Osteoblast (primary cell): ENCODE data around the gene BRCA2. TPM values are rescaled to one million over a fixed set of nuclear protein-coding genes. Genes with fewer than 3 reads are reported as not detected.

Source experiments
- DNase-seq: peaks from one replicate; pipeline ENCODE4 v3.0.0; 2011; ENCODE audit warnings: low spot score, mixed read lengths; ENCODE audit not compliant: insufficient read length; ENCODE audit errors: missing footprints
- H2AFZ ChIP-seq: 2 replicates; pipeline ENCODE4 v1.6.0; 2011; ENCODE audit warnings: mild to moderate bottlenecking, low read length
- H3K27ac ChIP-seq: 2 replicates; pipeline ENCODE4 v1.5.1; 2011; ENCODE audit warnings: mild to moderate bottlenecking, low read depth, low read length, moderate library complexity
- H3K27me3 ChIP-seq: 2 replicates; pipeline ENCODE4 v1.6.0; 2012; ENCODE audit warnings: mild to moderate bottlenecking, control low read depth, inconsistent platforms, low read length, moderate library complexity; ENCODE audit not compliant: insufficient read depth
- H3K36me3 ChIP-seq: 2 replicates; pipeline ENCODE4 v1.5.1; 2011; ENCODE audit warnings: mild to moderate bottlenecking, low read length, control low read depth, moderate library complexity; ENCODE audit not compliant: insufficient read depth
- H3K4me1 ChIP-seq: 2 replicates; pipeline ENCODE4 v1.5.1; 2011; ENCODE audit warnings: mild to moderate bottlenecking, low read length, control low read depth, moderate library complexity; ENCODE audit not compliant: insufficient read depth
- H3K4me2 ChIP-seq: 2 replicates; pipeline ENCODE4 v1.6.0; 2011; ENCODE audit warnings: mild to moderate bottlenecking, low read length; ENCODE audit not compliant: insufficient read depth
- H3K4me3 ChIP-seq: fragments of 200-600 bp; sonication (generic); 3 replicates; pipeline ENCODE4 v1.5.1; 2012; ENCODE audit warnings: mild to moderate bottlenecking, low read length, inconsistent platforms; ENCODE audit not compliant: insufficient read depth
- H3K79me2 ChIP-seq: 2 replicates; pipeline ENCODE4 v1.6.0; 2012; ENCODE audit warnings: mild to moderate bottlenecking, low read length, control low read depth, inconsistent platforms; ENCODE audit not compliant: insufficient read depth
- H3K9me3 ChIP-seq: 2 replicates; pipeline ENCODE4 v1.5.1; 2011; ENCODE audit warnings: low read depth, low read length, control low read depth
- H4K20me1 ChIP-seq: 2 replicates; pipeline ENCODE4 v1.6.0; 2012; ENCODE audit warnings: mild to moderate bottlenecking, low read length, control low read depth; ENCODE audit not compliant: insufficient read depth
- total RNA-seq: library from RNA; depleted of rRNA; stranded (reverse); fragments of >200 nt; gene quantifications from 2 replicates; pipeline ENCODE4 v1.2.3, GENCODE V29; 2012
- TF ChIP-seq, protein P1 (sequence below): IDR thresholded peaks from 2 replicates; pipeline ENCODE4 v1.5.1; 2011; ENCODE audit warnings: mild to moderate bottlenecking, low read depth, low read length, moderate library complexity; ENCODE audit errors: extremely low read depth

BRCA2 gene
- total RNA-seq, 1 donor = 4.7 TPM

DNA sequence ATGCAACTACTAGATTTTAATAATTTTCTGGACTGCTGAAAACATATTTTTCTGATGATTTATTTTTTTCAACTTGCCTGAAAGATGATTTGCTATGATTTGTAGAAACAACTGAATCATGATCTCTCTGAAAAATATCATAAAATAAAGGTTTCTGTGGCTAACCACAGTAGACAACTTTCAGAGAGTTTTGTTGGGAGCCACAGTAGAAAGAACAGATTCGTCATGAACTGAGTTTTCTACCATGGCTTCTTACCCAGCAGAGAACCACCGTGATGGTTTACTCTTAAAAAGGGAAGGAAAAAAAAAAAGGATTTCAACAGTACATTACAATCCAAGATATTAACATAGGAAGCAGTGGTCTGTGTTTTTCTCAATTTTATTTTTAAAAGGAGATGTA lies 18.1 kb upstream of the BRCA2 start:
- H3K79me2 ChIP-seq = no peaks in the 10 kb centered on the region
- no peak overlapping the region for H3K4me2 ChIP-seq
- peaks cover 25% of the 10 kb centered on the region for H3K27me3 ChIP-seq
- no peaks in the 10 kb centered on the region for H3K36me3 ChIP-seq
- no peaks in the 10 kb centered on the region for H4K20me1 ChIP-seq
- no peaks in the 10 kb centered on the region for H3K4me1 ChIP-seq
- DNase-seq = no peak
- no peak overlapping the region for H3K4me3 ChIP-seq
- no peak overlapping the region for H3K27ac ChIP-seq
- no peaks in the 10 kb centered on the region for H3K9me3 ChIP-seq
- no peak overlapping the region for H2AFZ ChIP-seq
- TF ChIP-seq, protein P1, sequence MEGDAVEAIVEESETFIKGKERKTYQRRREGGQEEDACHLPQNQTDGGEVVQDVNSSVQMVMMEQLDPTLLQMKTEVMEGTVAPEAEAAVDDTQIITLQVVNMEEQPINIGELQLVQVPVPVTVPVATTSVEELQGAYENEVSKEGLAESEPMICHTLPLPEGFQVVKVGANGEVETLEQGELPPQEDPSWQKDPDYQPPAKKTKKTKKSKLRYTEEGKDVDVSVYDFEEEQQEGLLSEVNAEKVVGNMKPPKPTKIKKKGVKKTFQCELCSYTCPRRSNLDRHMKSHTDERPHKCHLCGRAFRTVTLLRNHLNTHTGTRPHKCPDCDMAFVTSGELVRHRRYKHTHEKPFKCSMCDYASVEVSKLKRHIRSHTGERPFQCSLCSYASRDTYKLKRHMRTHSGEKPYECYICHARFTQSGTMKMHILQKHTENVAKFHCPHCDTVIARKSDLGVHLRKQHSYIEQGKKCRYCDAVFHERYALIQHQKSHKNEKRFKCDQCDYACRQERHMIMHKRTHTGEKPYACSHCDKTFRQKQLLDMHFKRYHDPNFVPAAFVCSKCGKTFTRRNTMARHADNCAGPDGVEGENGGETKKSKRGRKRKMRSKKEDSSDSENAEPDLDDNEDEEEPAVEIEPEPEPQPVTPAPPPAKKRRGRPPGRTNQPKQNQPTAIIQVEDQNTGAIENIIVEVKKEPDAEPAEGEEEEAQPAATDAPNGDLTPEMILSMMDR = no peak

DNA sequence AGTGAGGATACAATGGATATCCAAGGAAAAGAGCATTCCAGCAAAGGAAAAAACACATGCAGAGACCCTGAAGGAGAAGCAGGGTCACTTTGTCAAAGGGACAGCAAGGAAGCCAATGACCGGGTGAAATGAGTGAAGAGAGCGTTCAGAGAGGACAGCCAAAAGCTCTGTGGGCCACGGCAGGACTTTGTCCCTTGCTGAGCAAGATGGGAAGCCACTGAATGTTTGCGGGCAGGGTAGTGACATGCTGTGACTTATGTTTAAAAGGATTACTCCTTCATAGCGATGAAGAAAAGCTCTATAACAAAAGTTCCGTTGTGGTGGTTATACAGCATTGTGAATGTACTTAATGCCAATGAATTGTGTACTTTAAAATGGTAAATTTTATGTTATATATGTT lies 16.6 kb upstream of the BRCA2 start:
- no peak for DNase-seq
- H3K4me3 ChIP-seq = no peak overlapping the region
- H3K4me1 ChIP-seq = no peaks in the 10 kb centered on the region
- H3K27me3 ChIP-seq = peaks cover 25% of the 10 kb centered on the region
- H2AFZ ChIP-seq = no peak overlapping the region
- H3K27ac ChIP-seq = no peak overlapping the region
- no peaks in the 10 kb centered on the region for H3K9me3 ChIP-seq
- H4K20me1 ChIP-seq = no peaks in the 10 kb centered on the region
- H3K79me2 ChIP-seq = no peaks in the 10 kb centered on the region
- no peak overlapping the region for H3K4me2 ChIP-seq
- H3K36me3 ChIP-seq = no peaks in the 10 kb centered on the region
- TF ChIP-seq, protein P1 = no peak

DNA sequence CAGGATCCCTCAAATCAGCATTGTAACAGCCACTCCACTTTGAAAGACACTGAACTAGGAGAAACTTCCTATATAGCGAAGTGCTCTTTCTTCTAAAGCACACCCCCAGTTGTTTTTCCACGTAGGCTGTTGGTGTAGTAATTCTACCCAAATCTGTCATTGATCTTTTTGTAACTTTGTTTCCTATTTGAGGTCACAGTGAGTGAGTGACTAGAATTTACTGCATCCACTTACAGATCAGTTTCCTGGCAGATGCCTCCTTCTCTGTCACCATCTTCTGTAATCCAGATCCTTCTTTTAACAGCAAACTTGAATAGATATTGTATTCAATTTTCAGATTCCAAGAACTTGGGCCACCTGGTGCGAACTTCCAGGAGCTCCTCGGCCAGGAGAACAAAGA lies 15.4 kb upstream of the BRCA2 start:
- Histone ChIP-seq H2AFZ (no peak overlapping the region), H3K4me3 (no peak overlapping the region), H3K4me1 (no peaks in the 10 kb centered on the region), H4K20me1 (no peaks in the 10 kb centered on the region), H3K4me2 (no peak overlapping the region), H3K9me3 (no peaks in the 10 kb centered on the region), H3K79me2 (no peaks in the 10 kb centered on the region), H3K36me3 (no peaks in the 10 kb centered on the region), H3K27ac (no peak overlapping the region), H3K27me3 (peaks cover 25% of the 10 kb centered on the region)
- TF ChIP-seq, protein P1 = no peak
- DNase-seq = no peak

DNA sequence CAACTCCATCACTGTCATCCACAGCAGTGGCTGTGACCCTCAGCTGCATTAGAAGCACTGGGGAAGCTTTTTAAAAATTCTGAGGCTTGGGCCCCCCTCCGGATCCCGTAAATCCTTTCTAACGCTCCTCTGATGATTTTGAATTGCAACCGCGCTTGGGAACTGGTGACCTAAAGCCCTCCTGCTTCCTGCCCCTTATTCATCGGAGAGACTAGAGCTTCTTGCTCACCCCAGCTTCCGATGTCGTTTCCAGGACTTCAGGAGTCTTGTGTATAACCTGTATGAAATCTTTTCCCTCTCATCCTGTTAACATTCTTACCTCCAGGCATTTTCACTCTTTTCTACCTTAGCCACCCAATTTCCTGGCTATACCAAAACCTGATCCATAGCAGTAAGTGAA lies 14.9 kb upstream of the BRCA2 start:
- H3K27ac ChIP-seq = no peak overlapping the region
- no peaks in the 10 kb centered on the region for H3K9me3 ChIP-seq
- no peak overlapping the region for H3K4me2 ChIP-seq
- no peak for DNase-seq
- H3K4me1 ChIP-seq = no peaks in the 10 kb centered on the region
- H4K20me1 ChIP-seq = no peaks in the 10 kb centered on the region
- H3K36me3 ChIP-seq = no peaks in the 10 kb centered on the region
- H3K4me3 ChIP-seq = no peak overlapping the region
- no peak overlapping the region for H2AFZ ChIP-seq
- H3K27me3 ChIP-seq = peaks cover 25% of the 10 kb centered on the region
- H3K79me2 ChIP-seq = no peaks in the 10 kb centered on the region
- TF ChIP-seq, protein P1 = no peak
